ENCODE measurements around the gene GDPD4. TPM values are rescaled to one million over a fixed set of nuclear protein-coding genes. Genes with fewer than 3 reads are reported as not detected.

The GDPD4 gene
- total RNA-seq, 1 donor from 2014 or later: not detected

GRCh38 chr11:77175869-77176539 lies 125.5 kb downstream of the GDPD4 start:
- Mint-ChIP-seq H3K4me1 (ENCODE audit: low read depth) (peaks cover 17% of the 10 kb centered on the region), H3K27me3 (no peaks in the 10 kb centered on the region), H3K27ac (no peak overlapping the region)

GRCh38 chr11:77175021-77175842 lies 126.3 kb downstream of the GDPD4 start:
- Mint-ChIP-seq H3K4me3 (ENCODE audit: low read depth) (no peak overlapping the region), H3K27ac (peak overlapping the region; percentile 52), H3K36me3 (ENCODE audit: insufficient read depth) (no peaks in the 10 kb centered on the region), H3K9me3 (ENCODE audit: low read depth) (no peaks in the 10 kb centered on the region), H3K4me1 (ENCODE audit: low read depth) (peaks cover 23% of the 10 kb centered on the region), H3K27me3 (no peaks in the 10 kb centered on the region)
- no peak for DNase-seq (ENCODE audit: low spot score, unreplicated experiment)
- no peak for TF ChIP-seq CTCF (IDR thresholded peaks at IDR 0.05; ENCODE audit: unreplicated experiment)

More at GRCh38 chr11:77175869-77176539, 125.5 kb downstream of the GDPD4 start:
- TF ChIP-seq CTCF (IDR thresholded peaks at IDR 0.05; ENCODE audit: unreplicated experiment): no peak
- H3K4me3 Mint-ChIP-seq (ENCODE audit: low read depth): no peak overlapping the region
- no peaks in the 10 kb centered on the region for H3K36me3 Mint-ChIP-seq (ENCODE audit: insufficient read depth)
- no peak for DNase-seq (ENCODE audit: low spot score, unreplicated experiment)
- H3K9me3 Mint-ChIP-seq (ENCODE audit: low read depth): no peaks in the 10 kb centered on the region

- Mint-ChIP-seq H3K4me3 (ENCODE audit: low read depth) (no peak overlapping the region), H3K9me3 (ENCODE audit: low read depth) (no peaks in the 10 kb centered on the region), H3K27ac (no peak overlapping the region), H3K36me3 (ENCODE audit: insufficient read depth) (no peaks in the 10 kb centered on the region), H3K27me3 (no peaks in the 10 kb centered on the region), H3K4me1 (ENCODE audit: low read depth) (peaks cover 25% of the 10 kb centered on the region)
- no peak for TF ChIP-seq CTCF (IDR thresholded peaks at IDR 0.05; ENCODE audit: unreplicated experiment)
- DNase-seq (ENCODE audit: low spot score, unreplicated experiment): no peak
Measured at GRCh38 chr11:77174559-77174958, 126.9 kb downstream of the GDPD4 start.

GRCh38 chr11:77173494-77173893 lies 128.0 kb downstream of the GDPD4 start:
- H3K9me3 Mint-ChIP-seq (ENCODE audit: low read depth): no peaks in the 10 kb centered on the region
- no peak overlapping the region for H3K27ac Mint-ChIP-seq
- H3K4me1 Mint-ChIP-seq (ENCODE audit: low read depth): peaks cover 25% of the 10 kb centered on the region
- H3K27me3 Mint-ChIP-seq: no peaks in the 10 kb centered on the region
- no peaks in the 10 kb centered on the region for H3K36me3 Mint-ChIP-seq (ENCODE audit: insufficient read depth)
- no peak for DNase-seq (ENCODE audit: low spot score, unreplicated experiment)
- H3K4me3 Mint-ChIP-seq (ENCODE audit: low read depth): no peak overlapping the region
- no peak for TF ChIP-seq CTCF (IDR thresholded peaks at IDR 0.05; ENCODE audit: unreplicated experiment)

GRCh38 chr11:77172666-77172982 lies 128.9 kb downstream of the GDPD4 start:
- no peak overlapping the region for H3K27ac Mint-ChIP-seq

More at GRCh38 chr11:77172666-77172982, 128.9 kb downstream of the GDPD4 start:
- H3K9me3 Mint-ChIP-seq (ENCODE audit: low read depth): no peaks in the 10 kb centered on the region
- H3K27me3 Mint-ChIP-seq: peaks cover 3% of the 10 kb centered on the region
- H3K4me3 Mint-ChIP-seq (ENCODE audit: low read depth): no peak overlapping the region
- TF ChIP-seq CTCF (IDR thresholded peaks at IDR 0.05; ENCODE audit: unreplicated experiment): no peak
- no peaks in the 10 kb centered on the region for H3K36me3 Mint-ChIP-seq (ENCODE audit: insufficient read depth)
- DNase-seq (ENCODE audit: low spot score, unreplicated experiment): no peak
- peaks cover 25% of the 10 kb centered on the region for H3K4me1 Mint-ChIP-seq (ENCODE audit: low read depth)
